ENCODE measurements around the gene GPC6. TPM values are rescaled to one million over a fixed set of nuclear protein-coding genes. Genes with fewer than 3 reads are reported as not detected.

GPC6 gene
- total RNA-seq, 1 donor, result 77.8 TPM

GRCh38 chr13:93624311-93624777 is 397.7 kb downstream of the GPC6 start:
- no peaks in the 10 kb centered on the region for H3K79me2 ChIP-seq (ENCODE audit: insufficient read depth, low read length)

DNA sequence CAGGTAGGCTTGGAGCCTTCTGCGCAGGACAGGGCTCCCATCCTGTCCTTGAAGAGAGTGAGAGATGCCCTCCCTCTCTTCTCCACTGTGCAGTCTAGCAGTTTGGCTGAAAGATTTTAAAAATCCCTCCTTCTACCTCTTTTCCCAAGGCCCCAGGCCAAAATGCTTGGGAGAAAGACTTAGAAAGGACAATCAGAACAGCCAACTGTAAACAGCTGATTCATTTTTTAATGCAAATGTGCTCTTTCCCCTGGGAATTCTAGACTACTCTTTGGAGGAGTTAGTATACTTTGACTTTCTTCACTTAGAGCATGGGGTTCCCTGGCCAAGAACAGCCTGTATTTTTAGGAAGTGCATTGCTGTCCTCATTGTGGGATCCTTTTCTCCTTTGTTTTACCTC is 398.9 kb downstream of the GPC6 start:
- Histone ChIP-seq H3K27me3 (ENCODE audit: insufficient read depth, low read length) (no peaks in the 10 kb centered on the region), H3K79me2 (ENCODE audit: insufficient read depth, low read length) (no peaks in the 10 kb centered on the region), H3K4me3 (ENCODE audit: insufficient read depth, low read length) (no peak overlapping the region), H3K36me3 (ENCODE audit: insufficient read depth, low read length) (no peaks in the 10 kb centered on the region), H3K4me1 (ENCODE audit: insufficient read depth, low read length) (no peaks in the 10 kb centered on the region), H3K4me2 (ENCODE audit: insufficient read depth, low read length) (no peak overlapping the region), H3K27ac (ENCODE audit: low read depth, low read length) (no peak overlapping the region), H2AFZ (ENCODE audit: low read length) (no peak overlapping the region), H3K9me3 (ENCODE audit: low read depth, low read length) (no peaks in the 10 kb centered on the region), H4K20me1 (ENCODE audit: insufficient read depth, low read length) (no peaks in the 10 kb centered on the region)
- no peak for DNase-seq (ENCODE audit: insufficient read length, low spot score, missing footprints)
- TF ChIP-seq CTCF (IDR thresholded peaks at IDR 0.05; ENCODE audit: extremely low read depth, low read depth, low read length), result no peak

More at GRCh38 chr13:93624311-93624777, 397.7 kb downstream of the GPC6 start:
- H3K9me3 ChIP-seq (ENCODE audit: low read depth, low read length), result no peaks in the 10 kb centered on the region
- H2AFZ ChIP-seq (ENCODE audit: low read length), result no peak overlapping the region
- H3K27me3 ChIP-seq (ENCODE audit: insufficient read depth, low read length), result no peaks in the 10 kb centered on the region
- no peaks in the 10 kb centered on the region for H4K20me1 ChIP-seq (ENCODE audit: insufficient read depth, low read length)
- no peak for TF ChIP-seq CTCF (IDR thresholded peaks at IDR 0.05; ENCODE audit: extremely low read depth, low read depth, low read length)
- H3K4me2 ChIP-seq (ENCODE audit: insufficient read depth, low read length), result no peak overlapping the region
- H3K36me3 ChIP-seq (ENCODE audit: insufficient read depth, low read length), result no peaks in the 10 kb centered on the region
- peak; percentile 34 for DNase-seq (ENCODE audit: insufficient read length, low spot score, missing footprints)
- no peak overlapping the region for H3K27ac ChIP-seq (ENCODE audit: low read depth, low read length)
- H3K4me3 ChIP-seq (ENCODE audit: insufficient read depth, low read length), result no peak overlapping the region
- H3K4me1 ChIP-seq (ENCODE audit: insufficient read depth, low read length), result no peaks in the 10 kb centered on the region

GRCh38 chr13:93628136-93628797 is 401.7 kb downstream of the GPC6 start:
- no peak for TF ChIP-seq CTCF (IDR thresholded peaks at IDR 0.05; ENCODE audit: extremely low read depth, low read depth, low read length)
- Histone ChIP-seq H2AFZ (ENCODE audit: low read length) (no peak overlapping the region), H4K20me1 (ENCODE audit: insufficient read depth, low read length) (no peaks in the 10 kb centered on the region), H3K79me2 (ENCODE audit: insufficient read depth, low read length) (no peaks in the 10 kb centered on the region), H3K27ac (ENCODE audit: low read depth, low read length) (no peak overlapping the region), H3K36me3 (ENCODE audit: insufficient read depth, low read length) (no peaks in the 10 kb centered on the region), H3K4me1 (ENCODE audit: insufficient read depth, low read length) (no peaks in the 10 kb centered on the region), H3K9me3 (ENCODE audit: low read depth, low read length) (no peaks in the 10 kb centered on the region), H3K27me3 (ENCODE audit: insufficient read depth, low read length) (no peaks in the 10 kb centered on the region), H3K4me2 (ENCODE audit: insufficient read depth, low read length) (no peak overlapping the region), H3K4me3 (ENCODE audit: insufficient read depth, low read length) (no peak overlapping the region)
- no peak for DNase-seq (ENCODE audit: insufficient read length, low spot score, missing footprints)

- TF ChIP-seq CTCF (IDR thresholded peaks at IDR 0.05; ENCODE audit: extremely low read depth, low read depth, low read length), result no peak
- Histone ChIP-seq H2AFZ (ENCODE audit: low read length) (no peak overlapping the region), H3K4me3 (ENCODE audit: insufficient read depth, low read length) (no peak overlapping the region), H3K9me3 (ENCODE audit: low read depth, low read length) (no peaks in the 10 kb centered on the region), H3K79me2 (ENCODE audit: insufficient read depth, low read length) (no peaks in the 10 kb centered on the region), H3K4me2 (ENCODE audit: insufficient read depth, low read length) (peak overlapping the region; percentile 51), H3K27ac (ENCODE audit: low read depth, low read length) (peak overlapping the region; percentile 1), H3K27me3 (ENCODE audit: insufficient read depth, low read length) (no peaks in the 10 kb centered on the region), H4K20me1 (ENCODE audit: insufficient read depth, low read length) (peaks cover 4% of the 10 kb centered on the region), H3K36me3 (ENCODE audit: insufficient read depth, low read length) (no peaks in the 10 kb centered on the region), H3K4me1 (ENCODE audit: insufficient read depth, low read length) (no peaks in the 10 kb centered on the region)
- peak; percentile 58 for DNase-seq (ENCODE audit: insufficient read length, low spot score, missing footprints)
These were observed 409.0 kb downstream of the GPC6 start for GRCh38 chr13:93635616-93636032.

Measured in osteoblast (primary cell).